ENCODE data around the gene NHERF1. TPM values are rescaled to one million over a fixed set of nuclear protein-coding genes. Genes with fewer than 3 reads are reported as not detected.

The NHERF1 gene
- total and polyA plus RNA-seq, 9 of the 15 experiments (the other 6 are each of a cell fraction or from before 2014, with no cell fraction given): 11.4 to 79.9 (median 36.9) TPM

DNA sequence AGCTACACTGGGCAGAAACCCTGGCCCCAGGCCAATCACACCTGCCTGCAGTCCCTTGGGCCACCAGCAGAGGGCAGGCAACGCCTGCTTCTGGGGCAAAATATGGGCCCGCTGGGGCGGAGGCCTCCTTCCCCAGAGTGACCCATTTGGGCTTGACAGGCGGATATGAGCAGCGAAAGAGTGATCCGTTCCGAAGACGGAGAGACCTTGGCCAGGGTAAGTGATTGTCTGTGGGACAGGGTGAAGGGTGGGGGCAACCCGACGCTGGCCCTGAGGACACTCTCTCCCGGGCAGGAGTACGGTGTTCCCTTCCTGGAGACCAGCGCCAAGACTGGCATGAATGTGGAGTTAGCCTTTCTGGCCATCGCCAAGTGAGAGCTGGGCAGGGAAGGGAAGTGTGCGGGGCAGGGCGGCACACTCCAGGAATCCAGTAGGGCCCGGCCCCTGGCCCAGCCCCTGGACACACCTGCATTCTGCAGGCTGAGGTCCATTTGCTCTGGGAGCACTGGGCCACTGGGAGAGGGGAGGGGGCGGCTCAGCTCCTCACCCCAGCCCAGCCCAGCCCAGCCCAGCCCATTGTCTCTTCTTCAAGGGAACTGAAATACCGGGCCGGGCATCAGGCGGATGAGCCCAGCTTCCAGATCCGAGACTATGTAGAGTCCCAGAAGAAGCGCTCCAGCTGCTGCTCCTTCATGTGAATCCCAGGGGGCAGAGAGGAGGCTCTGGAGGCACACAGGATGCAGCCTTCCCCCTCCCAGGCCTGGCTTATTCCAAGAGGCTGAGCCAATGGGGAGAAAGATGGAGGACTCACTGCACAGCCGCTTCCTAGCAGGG, 3.5 kb upstream of the NHERF1 start (continued):
- TF ChIP-seq POLR2G (IDR thresholded peaks at IDR 0.05; ENCODE audit: low read depth, low read length) (no peak), KLF1 (tag; IDR thresholded peaks at IDR 0.05) (0 out of 2 replicates have a peak, but pooled peaks have one; percentile 37), E2F3 (CRISPR knock-in tag; IDR thresholded peaks at IDR 0.05) (no peak), SIN3B (IDR thresholded peaks at IDR 0.05; ENCODE audit: low read depth) (no peak), POLR2B (IDR thresholded peaks at IDR 0.05; ENCODE audit: low read depth, partially characterized antibody) (no peak), STAG1 (CRISPR knock-in tag; IDR thresholded peaks at IDR 0.05; ENCODE audit: borderline replicate concordance) (peak; percentile 87; the same call in 1 of the 2 replicates), BRD9 (IDR thresholded peaks at IDR 0.05; ENCODE audit: low read depth, partially characterized antibody) (no peak), YBX1 (IDR thresholded peaks at IDR 0.05) (no peak), SMAD3 (CRISPR knock-in tag; conservative IDR thresholded peaks at IDR 0.05) (no peak), SLC30A9 (CRISPR knock-in tag; IDR thresholded peaks at IDR 0.05) (no peak), ARHGAP35 (IDR thresholded peaks at IDR 0.05; ENCODE audit: partially characterized antibody) (no peak), ARID2 (IDR thresholded peaks at IDR 0.05) (peak; percentile 92), ATF7 (IDR thresholded peaks at IDR 0.05) (0 out of 2 replicates have a peak, but pooled peaks have one; percentile 41), KLF16 (IDR thresholded peaks at IDR 0.05) (peak; percentile 58; the same call in 1 of the 2 replicates), ZNF740 (CRISPR knock-in tag; IDR thresholded peaks at IDR 0.05) (no peak), ZNF740 (tag; IDR thresholded peaks at IDR 0.05) (no peak), KDM4B (IDR thresholded peaks at IDR 0.05; ENCODE audit: borderline replicate concordance in 2 of 2, low read depth in 1 of 2) (peak in 1 of 2 experiments; percentile 68; a peak in 1 of 4 replicates), ZNF696 (CRISPR knock-in tag; conservative IDR thresholded peaks at IDR 0.05) (no peak)
- TF ChIP-seq, protein P1, sequence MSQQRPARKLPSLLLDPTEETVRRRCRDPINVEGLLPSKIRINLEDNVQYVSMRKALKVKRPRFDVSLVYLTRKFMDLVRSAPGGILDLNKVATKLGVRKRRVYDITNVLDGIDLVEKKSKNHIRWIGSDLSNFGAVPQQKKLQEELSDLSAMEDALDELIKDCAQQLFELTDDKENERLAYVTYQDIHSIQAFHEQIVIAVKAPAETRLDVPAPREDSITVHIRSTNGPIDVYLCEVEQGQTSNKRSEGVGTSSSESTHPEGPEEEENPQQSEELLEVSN (IDR thresholded peaks at IDR 0.05; ENCODE audit: borderline replicate concordance in 1 of 2, extremely low read depth in 1 of 2, insufficient read depth in 1 of 2, insufficient read length in 1 of 2, low read depth in 1 of 2, low read length in 1 of 2, poor library complexity in 1 of 2, severe bottlenecking in 1 of 2): no peak
- TF ChIP-seq, protein P2, sequence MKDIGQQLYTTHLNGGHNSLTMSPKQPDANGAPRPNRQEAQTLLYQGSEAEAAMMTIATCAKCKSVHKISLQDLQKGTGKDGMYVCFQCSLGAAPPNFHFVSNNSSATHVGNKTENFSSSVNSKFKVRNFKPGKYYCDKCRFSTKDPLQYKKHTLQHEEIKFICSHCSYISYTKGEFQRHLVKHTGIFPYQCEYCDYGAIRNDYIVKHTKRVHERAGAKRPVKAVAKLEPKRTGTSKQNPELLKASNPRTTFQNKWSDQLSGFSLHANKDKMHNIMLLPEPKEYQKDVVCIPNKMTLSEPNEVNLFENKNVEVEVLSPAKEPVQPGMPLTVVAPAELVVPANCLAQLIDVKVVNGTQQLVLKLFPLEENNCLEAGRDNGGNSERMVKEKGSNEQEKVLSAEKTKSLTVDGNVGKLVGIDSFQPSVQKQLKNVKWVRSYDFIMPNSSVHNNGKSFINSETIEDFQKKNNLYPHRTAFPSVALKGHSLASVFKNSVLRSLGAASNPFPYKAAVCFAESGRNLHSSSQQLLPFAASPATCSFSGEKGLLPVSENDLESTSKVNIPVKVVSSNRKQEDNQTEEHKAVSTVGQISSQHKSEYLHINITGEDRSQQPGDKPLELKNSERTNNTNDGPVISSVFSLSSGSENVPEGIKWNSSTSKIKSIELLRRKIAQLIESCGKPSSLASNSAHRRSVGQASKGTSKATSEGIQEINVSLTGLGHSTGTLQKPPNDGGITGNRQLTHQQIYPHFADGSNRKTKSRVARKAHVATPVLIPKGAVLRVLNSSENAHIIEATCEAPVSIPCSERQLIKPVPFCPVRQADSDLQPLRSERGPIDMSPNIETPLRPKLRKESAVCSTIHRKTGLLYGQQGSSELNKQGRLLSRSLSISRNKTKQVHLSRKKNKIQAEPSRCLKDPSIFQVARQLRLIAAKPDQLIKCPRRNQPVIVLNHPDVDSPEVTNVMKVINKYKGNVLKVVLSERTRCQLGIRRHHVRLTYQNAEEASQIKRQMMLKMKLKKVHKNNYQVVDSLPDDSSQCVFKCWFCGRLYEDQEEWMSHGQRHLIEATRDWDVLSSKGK (CRISPR knock-in tag; IDR thresholded peaks at IDR 0.05): no peak
- TF ChIP-seq, protein P3, sequence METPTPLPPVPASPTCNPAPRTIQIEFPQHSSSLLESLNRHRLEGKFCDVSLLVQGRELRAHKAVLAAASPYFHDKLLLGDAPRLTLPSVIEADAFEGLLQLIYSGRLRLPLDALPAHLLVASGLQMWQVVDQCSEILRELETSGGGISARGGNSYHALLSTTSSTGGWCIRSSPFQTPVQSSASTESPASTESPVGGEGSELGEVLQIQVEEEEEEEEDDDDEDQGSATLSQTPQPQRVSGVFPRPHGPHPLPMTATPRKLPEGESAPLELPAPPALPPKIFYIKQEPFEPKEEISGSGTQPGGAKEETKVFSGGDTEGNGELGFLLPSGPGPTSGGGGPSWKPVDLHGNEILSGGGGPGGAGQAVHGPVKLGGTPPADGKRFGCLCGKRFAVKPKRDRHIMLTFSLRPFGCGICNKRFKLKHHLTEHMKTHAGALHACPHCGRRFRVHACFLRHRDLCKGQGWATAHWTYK (CRISPR knock-in tag; IDR thresholded peaks at IDR 0.05): 0 out of 2 replicates have a peak, but pooled peaks have one; percentile 36
